Right lobe of liver (tissue), 4 donors: ENCODE measurements around the gene SYNE3.

Experiments
- POLR2A ChIP-seq: fragments of 450-650 bp; IDR thresholded peaks from one replicate; pipeline ENCODE4 v1.6.1; 2017; ENCODE audit warnings: antibody characterized with exemption, mild to moderate bottlenecking
- TF ChIP-seq, protein P1 (sequence below), 4 donors: fragments of 200-600 bp in 3 of 4; fragments of 450-650 bp in 1 of 4; IDR thresholded peaks; one replicate each; pipeline versions ENCODE4 v1.5.1 to v1.8.0; 2016 to 2022; ENCODE audit warnings: antibody characterized with exemption in 4 of 4, mild to moderate bottlenecking in 2 of 4
- donor health status: DM: no; HTN: no; CAD: no.
- donor health status: DM: no; HTN: no; CAD: no.
- donor health status: DM: no; HTN: yes; CAD: no.

DNA sequence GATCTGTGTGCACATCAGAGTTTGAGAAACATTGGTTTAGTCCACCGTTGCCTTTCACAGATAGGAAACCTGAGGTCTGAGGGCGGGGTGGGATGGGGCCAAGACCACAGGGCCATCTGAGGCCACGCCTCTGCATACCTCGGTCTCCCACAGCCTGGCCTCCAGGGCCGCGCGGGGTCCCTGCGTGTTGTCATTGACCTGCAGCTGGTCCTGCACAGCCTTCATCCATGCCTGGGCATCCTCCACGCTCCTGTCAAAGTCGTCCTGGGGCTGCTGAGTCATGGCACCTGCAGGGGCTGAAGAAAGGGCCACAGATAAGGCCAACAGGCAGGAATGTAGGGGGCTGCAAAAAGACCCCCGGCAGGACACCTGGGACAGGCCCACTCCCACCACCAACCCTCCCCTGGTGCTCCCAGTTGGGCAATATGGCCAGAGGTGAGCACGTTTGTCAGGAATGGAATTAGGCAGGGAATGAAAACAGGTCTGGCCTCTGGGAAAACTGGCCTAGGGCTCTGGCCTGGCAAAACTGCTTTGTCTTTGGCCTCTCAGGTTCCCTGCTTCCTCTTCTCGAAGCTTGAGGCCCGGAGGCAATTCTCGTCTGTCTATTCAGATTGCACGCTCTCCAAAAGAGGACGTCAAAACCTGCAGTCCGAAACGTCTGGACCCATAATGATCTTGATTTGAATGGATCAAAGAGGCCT lies 40.8 kb downstream of the SYNE3 start:
- TF ChIP-seq, protein P1, sequence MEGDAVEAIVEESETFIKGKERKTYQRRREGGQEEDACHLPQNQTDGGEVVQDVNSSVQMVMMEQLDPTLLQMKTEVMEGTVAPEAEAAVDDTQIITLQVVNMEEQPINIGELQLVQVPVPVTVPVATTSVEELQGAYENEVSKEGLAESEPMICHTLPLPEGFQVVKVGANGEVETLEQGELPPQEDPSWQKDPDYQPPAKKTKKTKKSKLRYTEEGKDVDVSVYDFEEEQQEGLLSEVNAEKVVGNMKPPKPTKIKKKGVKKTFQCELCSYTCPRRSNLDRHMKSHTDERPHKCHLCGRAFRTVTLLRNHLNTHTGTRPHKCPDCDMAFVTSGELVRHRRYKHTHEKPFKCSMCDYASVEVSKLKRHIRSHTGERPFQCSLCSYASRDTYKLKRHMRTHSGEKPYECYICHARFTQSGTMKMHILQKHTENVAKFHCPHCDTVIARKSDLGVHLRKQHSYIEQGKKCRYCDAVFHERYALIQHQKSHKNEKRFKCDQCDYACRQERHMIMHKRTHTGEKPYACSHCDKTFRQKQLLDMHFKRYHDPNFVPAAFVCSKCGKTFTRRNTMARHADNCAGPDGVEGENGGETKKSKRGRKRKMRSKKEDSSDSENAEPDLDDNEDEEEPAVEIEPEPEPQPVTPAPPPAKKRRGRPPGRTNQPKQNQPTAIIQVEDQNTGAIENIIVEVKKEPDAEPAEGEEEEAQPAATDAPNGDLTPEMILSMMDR (IDR thresholded peaks at IDR 0.05): no peak
- no peak for TF ChIP-seq POLR2A
